HG02623 (cell line): ENCODE measurements around the gene OTUD3.

Source experiments
- ATAC-seq: cut with Tn5 transposase; IDR thresholded peaks from one replicate; pipeline ENCODE4 v1.9.1; 2021; ENCODE audit warnings: moderate library complexity; ENCODE audit not compliant: unreplicated experiment

OTUD3 gene

GRCh38 chr1:19946331-19946751 is 64.1 kb downstream of the OTUD3 start:
- ATAC-seq: no peak

DNA sequence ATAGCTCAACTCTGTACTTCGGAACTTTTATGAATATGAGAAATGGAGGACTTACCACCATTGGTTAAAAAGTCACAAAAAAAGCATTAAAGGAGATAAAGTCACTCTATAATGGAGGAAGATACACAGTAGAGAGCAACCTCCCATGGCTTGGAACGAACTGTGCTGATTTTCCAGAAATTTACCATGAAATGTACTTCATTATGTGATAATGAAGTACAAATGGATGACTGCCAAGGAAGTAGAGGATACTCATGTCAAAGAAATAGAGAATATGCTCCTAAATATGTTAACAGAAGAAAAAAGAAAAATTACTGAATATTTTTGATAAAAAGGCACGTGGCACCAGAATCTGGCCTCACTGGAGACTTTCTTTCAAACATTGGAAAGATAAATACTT is 64.8 kb downstream of the OTUD3 start:
- no peak for ATAC-seq

- ATAC-seq: no peak
Measured at GRCh38 chr1:19949016-19949415, 66.8 kb downstream of the OTUD3 start.

- ATAC-seq: no peak
Measured at GRCh38 chr1:19954059-19954458, 71.9 kb downstream of the OTUD3 start.

GRCh38 chr1:19955534-19956170 is 73.5 kb downstream of the OTUD3 start:
- no peak for ATAC-seq

DNA sequence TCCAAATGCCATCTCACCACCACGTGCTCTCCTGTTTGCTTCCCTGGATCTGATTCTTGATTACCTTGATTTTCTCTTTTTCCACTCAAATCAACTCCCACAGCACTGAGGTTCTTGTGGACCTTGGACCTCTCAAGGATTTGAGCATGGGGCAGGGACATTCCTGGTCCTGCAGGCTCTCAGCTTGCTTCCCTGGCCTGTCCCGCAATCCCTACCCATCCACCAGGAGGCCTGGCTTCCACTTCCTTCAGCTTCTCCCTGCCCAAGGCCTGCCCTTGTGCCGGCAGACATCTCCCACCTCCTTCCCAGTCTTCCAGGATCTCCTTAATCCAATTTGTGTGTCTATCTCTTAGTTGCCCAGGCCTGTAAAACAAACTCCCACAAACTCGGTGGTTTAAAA is 75.6 kb downstream of the OTUD3 start:
- no peak for ATAC-seq

GRCh38 chr1:19960591-19960990 is 78.4 kb downstream of the OTUD3 start:
- ATAC-seq: no peak
